VCaP (cell line): ENCODE results near the gene CEP85L.

ENCODE experiments used
- H3K27ac ChIP-seq: fragments of 450-650 bp; 2 replicates; pipeline ENCODE4 v1.5.1; 2017
- CTCF ChIP-seq: fragments of 450-650 bp; conservative IDR thresholded peaks from 2 replicates; pipeline ENCODE4 v1.5.1; 2017; ENCODE audit warnings: mild to moderate bottlenecking, moderate library complexity

Gene CEP85L

GRCh38 chr6:118589186-118589585 lies 62.2 kb downstream of the CEP85L start:
- TF ChIP-seq CTCF, result no peak
- H3K27ac ChIP-seq, result no peak overlapping the region

- no peak for TF ChIP-seq CTCF
- H3K27ac ChIP-seq, result no peak overlapping the region
Measured at GRCh38 chr6:118588626-118589025, 62.8 kb downstream of the CEP85L start.

GRCh38 chr6:118586746-118587485 lies 64.5 kb downstream of the CEP85L start:
- no peak for TF ChIP-seq CTCF
- peak overlapping the region; percentile 32 for H3K27ac ChIP-seq

GRCh38 chr6:118584911-118585310 lies 66.5 kb downstream of the CEP85L start:
- no peak overlapping the region for H3K27ac ChIP-seq
- no peak for TF ChIP-seq CTCF

GRCh38 chr6:118581489-118581959 lies 69.9 kb downstream of the CEP85L start:
- TF ChIP-seq CTCF, result no peak
- H3K27ac ChIP-seq, result no peak overlapping the region

- H3K27ac ChIP-seq, result no peak overlapping the region
- peak; percentile 77 for TF ChIP-seq CTCF
Measured at GRCh38 chr6:118580585-118581419, 70.6 kb downstream of the CEP85L start.

GRCh38 chr6:118579786-118580185 lies 71.6 kb downstream of the CEP85L start:
- H3K27ac ChIP-seq, result no peak overlapping the region
- no peak for TF ChIP-seq CTCF
